NCI-H1436 (cell line): Measurements from ENCODE around the gene JPH2.

Source experiments
- DNase-seq: peaks from one replicate; lab custom pipeline; 2025; lab: John Stamatoyannopoulos, UW

Gene JPH2

DNA sequence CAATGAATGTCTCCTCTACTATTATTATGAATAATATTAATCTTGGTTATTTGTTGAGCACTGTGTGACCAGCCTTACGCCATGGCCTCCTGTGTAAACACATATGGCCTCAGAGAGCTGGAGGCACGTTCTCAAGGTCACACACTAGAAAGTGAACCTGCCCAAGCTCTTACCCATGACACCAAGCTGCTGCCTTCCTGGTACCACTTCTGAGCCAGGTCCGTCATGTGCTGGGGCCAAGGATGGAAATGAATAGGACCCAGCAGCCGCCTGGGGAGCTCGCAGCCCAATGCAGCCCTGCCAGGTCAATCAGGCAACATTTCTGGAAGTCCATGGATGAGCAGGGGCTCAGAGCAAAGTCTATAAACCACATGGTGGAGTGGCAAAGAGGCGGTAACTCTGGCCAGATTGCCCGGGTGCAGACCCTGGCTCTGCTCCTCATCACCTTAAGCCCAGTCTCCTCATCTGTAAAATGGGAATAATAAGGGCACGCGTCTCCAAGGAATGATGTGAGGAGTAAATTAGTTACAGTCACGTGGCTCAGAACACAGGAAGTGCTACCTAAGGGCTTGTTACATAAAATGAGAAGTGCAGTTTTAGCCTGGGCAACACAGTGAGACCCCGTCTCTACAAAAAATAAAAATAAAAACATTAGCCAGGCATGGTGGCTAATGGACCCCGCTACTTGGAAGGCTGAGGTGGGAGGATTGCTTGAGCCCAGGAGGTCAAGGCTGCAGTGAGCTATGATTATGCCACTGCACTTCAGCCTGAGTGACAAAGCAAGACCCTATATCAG is 61.5 kb downstream of the JPH2 start:
- no peak for DNase-seq

GRCh38 chr20:44123874-44124535 is 63.0 kb downstream of the JPH2 start:
- DNase-seq = no peak

DNA sequence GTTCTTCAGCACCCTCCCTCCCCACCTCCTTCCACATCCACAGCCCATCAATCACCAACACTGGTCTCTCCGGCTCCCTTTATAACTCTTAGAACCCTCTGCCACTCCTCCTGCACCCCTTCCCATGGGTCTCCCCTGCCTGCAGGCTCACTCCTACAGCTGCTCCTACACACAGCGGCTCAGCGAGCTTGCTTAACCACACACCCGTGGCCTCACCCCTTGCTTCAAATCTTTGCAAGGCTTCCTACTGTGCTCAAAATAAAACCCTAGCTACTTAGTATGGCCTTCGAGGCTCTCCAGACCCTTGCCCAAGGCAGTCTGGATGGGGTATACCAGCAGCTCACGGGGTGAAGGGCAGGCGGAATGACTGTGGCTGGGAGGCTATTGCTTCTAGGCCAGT is 63.7 kb downstream of the JPH2 start:
- no peak for DNase-seq

DNA sequence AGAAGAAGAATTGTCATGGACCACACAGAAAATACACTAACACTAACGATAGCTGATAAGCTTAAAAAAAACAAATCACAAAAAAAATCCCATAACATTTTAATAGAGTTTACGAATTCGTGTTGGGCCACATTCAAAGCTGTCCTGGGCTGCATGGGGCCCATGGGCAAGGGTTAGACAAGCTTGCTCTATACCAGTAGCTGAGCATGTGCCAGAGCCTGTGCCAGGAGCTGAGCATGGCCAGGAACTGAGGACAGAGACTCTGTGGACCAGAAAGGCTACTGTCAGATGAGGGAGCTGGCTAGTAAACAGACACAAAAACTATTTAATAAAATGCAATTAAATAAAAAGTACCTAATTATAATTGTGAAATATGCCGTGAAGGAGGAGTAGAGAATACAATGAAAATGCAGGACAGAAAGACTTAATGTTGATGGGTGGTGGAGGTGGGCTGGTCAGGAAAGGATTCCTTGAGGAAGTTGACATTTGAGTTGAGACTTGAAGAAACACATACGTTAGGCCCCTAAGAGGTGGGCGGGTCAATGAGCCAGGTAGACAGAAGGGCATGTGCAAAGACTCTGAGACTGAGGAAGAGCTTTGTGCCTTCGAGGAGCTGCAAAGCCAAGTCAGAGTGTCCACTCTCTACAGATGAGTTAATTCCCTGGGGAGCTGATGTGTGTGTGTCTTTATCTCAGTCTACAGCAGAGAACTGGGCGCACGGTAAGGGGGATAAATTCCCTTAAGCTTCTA is 66.1 kb downstream of the JPH2 start:
- no peak for DNase-seq

GRCh38 chr20:44118185-44119033 is 68.6 kb downstream of the JPH2 start:
- DNase-seq = no peak

DNA sequence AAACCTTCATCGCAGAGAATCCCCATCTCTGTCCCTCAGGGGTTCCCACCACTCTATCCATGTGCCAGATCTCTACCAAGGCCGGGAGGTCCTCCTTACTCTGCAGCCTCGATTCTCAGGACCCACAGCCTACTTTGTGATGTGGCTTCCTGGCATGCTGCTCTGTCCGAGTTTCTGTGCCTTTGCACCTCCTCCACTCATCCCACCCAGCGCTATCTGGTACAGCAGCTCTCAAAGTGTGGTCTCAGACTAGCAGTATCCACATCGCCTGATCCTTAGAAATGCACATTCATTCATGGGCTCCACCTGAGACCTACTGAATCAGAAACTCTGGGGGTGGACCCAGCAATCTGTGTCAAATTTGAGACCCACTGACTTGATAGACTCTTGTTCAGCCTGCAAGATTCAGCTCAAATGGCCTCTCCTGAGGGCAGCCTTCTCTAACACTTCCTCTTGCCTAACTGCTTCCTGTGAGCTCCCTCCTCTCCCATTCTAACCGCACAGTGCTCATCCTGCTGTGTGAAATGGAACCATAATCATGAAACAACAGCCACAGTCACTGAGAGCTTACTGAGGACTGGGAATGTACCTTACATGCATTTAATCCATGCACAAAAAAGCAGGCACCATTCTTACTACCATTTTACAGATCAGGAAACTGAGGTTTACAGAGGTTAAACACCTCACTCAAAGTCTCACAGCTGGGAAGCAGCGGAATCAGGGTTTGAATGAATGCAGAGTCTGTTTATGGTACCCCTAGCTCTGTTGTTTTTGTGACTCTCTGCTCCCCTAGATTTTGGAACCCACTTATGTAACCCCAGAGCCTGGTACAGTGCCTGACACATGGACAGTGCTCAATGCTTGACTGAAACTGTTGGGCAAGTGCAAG is 69.4 kb downstream of the JPH2 start:
- DNase-seq = no peak

DNA sequence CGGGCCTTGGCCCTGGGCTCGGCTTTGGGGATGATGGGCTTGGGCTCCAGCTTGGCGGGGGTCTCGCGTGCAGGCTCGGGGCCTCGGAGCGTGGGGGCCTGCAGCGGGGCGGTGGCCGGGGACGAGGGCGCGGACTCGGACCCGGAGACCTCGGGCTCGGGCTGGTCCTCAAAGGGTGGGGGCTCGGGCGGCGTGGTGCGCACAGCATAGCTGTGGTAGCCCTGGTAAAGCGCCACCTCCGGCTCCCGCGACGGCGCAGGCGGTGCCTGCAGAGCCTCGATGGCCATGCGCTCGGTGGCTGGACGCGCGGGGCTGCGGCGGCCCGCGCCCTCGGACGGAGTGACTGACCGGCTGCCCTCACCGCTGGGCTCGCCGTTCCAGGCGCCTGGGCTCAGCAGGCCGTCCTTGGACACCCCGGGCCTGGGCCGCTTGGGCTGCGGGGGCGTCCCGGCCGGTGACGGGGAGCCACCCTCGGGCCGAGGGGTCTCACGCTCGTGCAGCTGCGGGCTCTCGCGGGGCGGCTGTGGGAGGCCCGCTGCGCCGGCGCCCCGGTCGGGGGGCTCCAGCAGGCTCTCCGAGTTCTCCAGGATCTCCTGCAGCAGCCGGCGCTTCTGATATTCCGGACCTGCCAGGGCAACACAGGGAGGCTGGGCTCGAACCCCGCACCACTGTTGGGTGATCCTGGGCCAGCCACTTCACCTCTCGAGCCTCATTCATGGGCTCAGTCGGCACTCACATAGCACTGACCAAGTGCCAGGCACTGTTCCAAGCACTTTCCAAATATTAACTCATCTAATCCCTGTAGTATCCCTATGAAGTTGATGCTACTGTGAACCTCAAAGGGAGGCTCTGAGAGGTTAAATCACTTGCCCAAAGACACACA is 71.0 kb downstream of the JPH2 start:
- no peak for DNase-seq

DNA sequence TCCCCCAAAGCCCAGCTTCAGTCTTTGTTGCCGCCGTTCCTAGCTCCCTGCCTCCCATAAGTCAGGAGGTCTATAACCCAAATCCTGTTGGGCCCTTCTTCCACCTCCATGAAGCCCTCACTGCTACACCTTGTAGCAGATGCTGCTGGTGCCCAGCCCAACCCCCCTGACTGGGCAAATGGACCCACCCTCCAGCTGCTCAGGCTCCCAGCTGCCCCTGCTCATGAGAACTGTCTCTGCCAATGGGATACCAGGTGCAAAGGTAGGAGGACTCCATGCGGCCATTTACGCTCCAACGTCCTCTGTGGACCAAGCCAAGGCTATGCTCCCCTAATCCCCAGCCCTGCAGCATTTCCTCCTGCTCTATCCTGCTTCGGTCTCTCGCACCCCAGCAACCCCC is 71.8 kb downstream of the JPH2 start:
- DNase-seq = no peak

DNA sequence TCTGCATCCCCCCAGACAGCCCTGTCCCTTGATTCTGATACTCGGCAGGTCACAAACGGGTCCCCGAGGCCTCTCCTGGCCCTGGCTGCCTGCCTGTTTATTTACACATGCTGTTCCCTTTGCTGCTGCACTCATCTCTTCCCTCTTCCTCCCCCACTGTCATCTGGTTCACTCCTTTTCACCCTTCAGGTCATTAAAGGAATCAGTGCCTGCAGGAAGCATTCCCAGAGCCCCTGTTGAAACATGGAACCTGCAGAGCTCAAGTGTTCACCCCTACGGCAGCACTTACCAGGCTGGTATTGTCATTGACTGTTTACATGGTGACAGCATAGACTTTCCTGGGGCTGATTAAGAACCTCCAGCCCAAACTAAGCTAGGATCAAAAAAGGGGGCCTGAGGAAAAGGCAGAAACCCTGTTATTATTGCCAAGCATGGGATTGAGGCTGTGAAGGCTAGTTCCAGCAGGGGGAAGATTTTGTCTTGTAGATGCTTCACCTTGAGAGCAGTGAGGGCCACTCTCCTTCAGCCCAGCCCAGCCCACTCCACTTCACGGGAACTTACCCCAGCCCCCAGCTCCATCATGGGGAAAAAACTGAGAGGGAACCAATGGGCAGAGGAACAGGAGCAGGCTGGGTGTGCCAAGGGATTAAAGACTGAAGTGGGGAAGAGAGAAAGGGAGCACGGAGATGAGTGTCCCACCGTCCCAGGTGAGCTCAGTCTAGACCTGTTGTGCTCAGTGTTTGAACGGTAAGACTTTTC is 73.2 kb downstream of the JPH2 start:
- no peak for DNase-seq

DNA sequence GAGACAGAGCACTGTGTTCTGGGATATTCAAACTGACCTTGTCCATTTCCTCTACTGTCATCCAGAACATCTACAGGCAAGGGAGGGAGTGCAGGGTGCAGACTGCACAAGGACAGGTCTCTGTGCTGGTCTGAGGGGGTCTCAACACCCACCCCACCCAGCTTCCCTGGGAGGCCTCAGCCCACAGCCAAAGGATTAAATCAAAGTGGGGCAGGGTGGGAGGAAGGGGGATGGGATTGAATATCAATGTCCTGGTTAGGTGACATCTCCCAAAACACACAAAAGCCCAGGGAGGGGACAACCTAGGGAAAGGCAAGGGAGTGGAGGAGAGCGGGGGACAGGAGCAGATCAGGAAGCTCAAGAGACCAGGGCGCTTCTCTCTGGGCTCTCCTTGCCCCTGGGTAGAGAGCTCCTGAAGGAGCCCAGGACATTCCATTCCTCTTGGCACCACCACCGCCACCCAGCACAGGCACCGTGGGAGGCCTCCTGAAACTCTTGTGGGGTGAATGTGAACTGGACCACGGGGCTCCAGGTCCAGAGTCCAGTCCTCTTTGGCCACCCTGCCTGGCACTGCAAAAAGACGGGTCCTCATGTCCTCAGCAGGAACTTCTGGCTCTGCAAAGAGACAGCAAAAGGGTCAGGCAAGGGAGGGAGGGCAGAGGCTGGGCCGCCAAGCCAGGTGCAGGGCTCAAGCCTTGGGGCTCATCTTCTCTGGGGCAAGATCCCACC is 73.9 kb downstream of the JPH2 start:
- DNase-seq = no peak

DNA sequence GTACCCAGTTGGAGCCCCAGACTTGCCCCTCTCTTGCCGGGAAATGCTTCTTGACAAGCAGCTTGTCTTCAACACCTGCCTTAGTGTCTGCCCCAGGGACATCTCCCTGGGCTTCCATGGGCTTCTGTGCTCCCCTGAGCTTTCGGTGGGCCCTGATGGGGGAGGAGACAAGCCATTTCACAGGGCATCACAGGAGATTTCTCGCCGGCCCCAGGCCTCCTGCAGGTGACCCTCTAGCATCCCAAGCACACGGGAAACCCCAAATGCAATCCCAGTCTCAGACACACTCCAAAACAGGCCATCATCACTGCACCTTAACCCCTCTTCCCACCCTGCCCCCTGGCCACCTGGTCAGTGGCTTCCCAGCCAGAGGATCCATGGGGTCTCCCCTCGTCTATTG is 74.5 kb downstream of the JPH2 start:
- DNase-seq = no peak

- DNase-seq = no peak
These were observed 75.2 kb downstream of the JPH2 start for GRCh38 chr20:44111712-44112335.

DNA sequence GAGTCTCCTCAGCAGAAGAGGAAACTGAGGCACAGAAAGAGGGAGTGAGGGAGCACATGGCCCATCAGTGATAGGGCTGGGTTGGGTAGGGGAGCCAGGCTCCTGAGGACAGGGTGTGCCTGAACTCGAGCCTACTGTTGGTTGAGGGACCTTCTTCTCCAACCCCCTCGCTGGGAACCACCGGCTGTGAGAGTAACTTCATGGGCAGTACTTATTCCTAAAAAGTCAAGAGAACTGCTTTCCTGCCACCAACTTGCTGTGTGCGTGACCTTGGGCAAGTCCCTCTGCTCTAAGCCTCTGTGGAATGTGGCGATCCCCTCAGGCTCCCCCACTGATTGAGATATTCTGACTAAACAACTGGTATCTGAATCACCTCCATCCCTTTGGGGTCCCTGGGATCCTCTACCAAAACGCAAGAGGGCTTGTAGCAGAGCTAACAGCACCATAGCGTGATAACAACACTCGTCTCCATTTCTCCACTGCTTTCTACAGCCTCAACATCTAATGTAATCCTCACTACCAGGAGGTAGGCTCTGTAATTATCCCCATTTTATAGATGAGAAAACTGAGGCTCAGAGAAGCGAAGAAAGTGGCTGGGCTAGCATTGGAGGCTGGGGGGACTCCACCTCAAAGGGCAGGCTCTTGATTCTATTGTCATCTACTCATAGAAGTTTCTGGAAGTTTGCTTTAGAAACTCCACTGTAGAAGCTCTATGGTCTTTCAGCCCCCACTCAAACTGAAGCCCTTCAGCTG is 76.0 kb downstream of the JPH2 start:
- no peak for DNase-seq

GRCh38 chr20:44109951-44110361 is 77.0 kb downstream of the JPH2 start:
- DNase-seq = no peak

GRCh38 chr20:44106615-44107014 is 80.4 kb downstream of the JPH2 start:
- no peak for DNase-seq

DNA sequence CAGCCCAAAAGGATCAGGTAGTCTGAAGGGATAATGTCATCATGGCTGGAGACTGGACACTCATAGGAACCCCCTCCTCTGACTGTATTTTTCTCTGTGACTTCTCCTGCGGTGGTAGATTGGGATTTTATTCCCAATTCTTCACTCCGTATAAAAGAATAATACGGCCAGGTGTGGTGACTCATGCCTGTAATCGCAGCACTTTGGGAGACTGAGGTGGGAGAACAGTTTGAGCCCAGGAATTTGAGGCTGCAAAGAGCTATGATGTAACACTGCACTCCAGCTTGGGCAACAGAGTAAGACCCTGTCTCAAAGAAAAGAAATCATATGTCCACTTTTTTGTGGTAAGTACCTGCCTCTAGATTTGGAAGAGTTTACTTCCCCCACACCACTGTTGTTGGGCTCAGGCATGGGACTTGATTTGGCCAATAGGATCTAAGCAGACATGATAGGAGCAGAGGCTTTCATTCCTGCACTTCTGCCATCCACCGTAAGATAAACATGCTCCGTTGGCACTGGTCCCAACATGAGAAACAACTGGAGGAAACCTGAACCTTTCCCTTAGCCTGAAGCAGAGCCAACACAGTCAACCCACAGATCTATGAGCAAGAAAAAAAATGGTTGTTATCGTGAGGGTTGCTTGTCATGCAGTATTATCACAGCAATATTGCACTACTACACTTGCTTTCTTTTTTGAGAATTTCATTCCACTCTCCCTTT is 82.0 kb downstream of the JPH2 start:
- no peak for DNase-seq

GRCh38 chr20:44102582-44102981 is 84.4 kb downstream of the JPH2 start:
- DNase-seq = no peak
